Psoas muscle (tissue), 8 donors: ENCODE data around the gene LPP. TPM values are rescaled to one million over a fixed set of nuclear protein-coding genes. Genes with fewer than 3 reads are reported as not detected.
"Not testable (repeated sequence)": the region's sequence is repeated elsewhere in the genome, so short reads cannot be mapped to it uniquely, and the experiment has no call there.

Experiments used
- ATAC-seq, 4 donors: fragments of 200-7000 bp; cut with Tn5 transposase; one replicate each; pipeline ENCODE4 v1.9.1; 2020; ENCODE audit warnings: moderate library complexity in 3 of 4, mild to moderate bottlenecking in 2 of 4
- DNase-seq, 2 donors: peaks; one replicate each; pipeline ENCODE4 v3.0.0-alpha.2; 2020
- H3K27ac ChIP-seq: fragments of 200-600 bp; one replicate; pipeline ENCODE4 v1.8.0; 2022
- H3K27me3 ChIP-seq, 3 donors: fragments of 200-600 bp in 1 of 3; one replicate each; pipeline versions ENCODE4 v1.6.1 to v1.8.0; 2013 to 2022; ENCODE audit warnings: low read length in 2 of 3, mild to moderate bottlenecking in 2 of 3, moderate library complexity in 1 of 3; ENCODE audit not compliant: insufficient read depth in 3 of 3
- H3K36me3 ChIP-seq, 2 donors: fragments of 200-600 bp in 1 of 2; one replicate each; pipeline versions ENCODE4 v1.6.1 to v1.8.0; 2013 to 2022; ENCODE audit warnings: low read depth in 1 of 2, mild to moderate bottlenecking in 1 of 2, moderate library complexity in 1 of 2; ENCODE audit not compliant: insufficient read depth in 1 of 2
- H3K4me1 ChIP-seq: fragments of 200-600 bp; one replicate; pipeline ENCODE4 v1.8.0; 2022
- H3K4me3 ChIP-seq: fragments of 200-600 bp; one replicate; pipeline ENCODE4 v1.8.0; 2022; ENCODE audit warnings: mild to moderate bottlenecking
- H3K9me3 ChIP-seq: fragments of 200-600 bp; one replicate; pipeline ENCODE4 v1.8.0; 2022
- CTCF ChIP-seq: fragments of 200-600 bp; IDR thresholded peaks from one replicate; pipeline ENCODE4 v1.8.0; 2022; ENCODE audit warnings: antibody characterized with exemption
- WGBS, 3 donors: extraction: QIAGEN DNeasy Blood & Tissue Kit; methylation state at CpG; one replicate each; pipeline versions ENCODE4 v1.1.6 to v1.1.7; 2013; 5-methylcytosine and 5-hydroxymethylcytosine counted together
- intact Hi-C, 2 donors: fragments of 100-400 bp; cut with DNase I; formaldehyde crosslinking; loops; one replicate each; pipeline versions ENCODE4 v1.11.0 to v1.14.2; 2022
- polyA plus RNA-seq, 3 donors: library from polyadenylated mRNA; stranded (reverse); fragments of 200-250 nt; gene quantifications; one replicate each; pipeline ENCODE4 v1.2.3, GENCODE V29; 2013
- total RNA-seq, 4 donors: library from RNA; stranded (reverse); fragmentation: NEBNext Ultra II Directional in 2 of 4; extraction: Animal tissue kit (Norgen Biotek cat#: 25700) in 2 of 4; gene quantifications; one replicate each; pipeline versions ENCODE4 v1.2.1 to v1.2.4, GENCODE V29; 2021 to 2023
- donor health status: healthy with polysubstance abuse.
- donor health status: DM: no; HTN: no; CAD: no; lungs with moderate emphysema.
- donor health status: Bipolar disorder and iron deficiency.
- donor health status: healthy.
- donor health status: DM: yes; HTN: yes; CAD: no.
- donor health status: DM: no; HTN: no; CAD: no.
- donor health status: DM: no; HTN: no; CAD: no.
- donor health status: DM: yes; HTN: yes; CAD: no.

LPP gene
- total and polyA plus RNA-seq, 7 donors = 2.6 to 80.3 (median 42.8) TPM

DNA sequence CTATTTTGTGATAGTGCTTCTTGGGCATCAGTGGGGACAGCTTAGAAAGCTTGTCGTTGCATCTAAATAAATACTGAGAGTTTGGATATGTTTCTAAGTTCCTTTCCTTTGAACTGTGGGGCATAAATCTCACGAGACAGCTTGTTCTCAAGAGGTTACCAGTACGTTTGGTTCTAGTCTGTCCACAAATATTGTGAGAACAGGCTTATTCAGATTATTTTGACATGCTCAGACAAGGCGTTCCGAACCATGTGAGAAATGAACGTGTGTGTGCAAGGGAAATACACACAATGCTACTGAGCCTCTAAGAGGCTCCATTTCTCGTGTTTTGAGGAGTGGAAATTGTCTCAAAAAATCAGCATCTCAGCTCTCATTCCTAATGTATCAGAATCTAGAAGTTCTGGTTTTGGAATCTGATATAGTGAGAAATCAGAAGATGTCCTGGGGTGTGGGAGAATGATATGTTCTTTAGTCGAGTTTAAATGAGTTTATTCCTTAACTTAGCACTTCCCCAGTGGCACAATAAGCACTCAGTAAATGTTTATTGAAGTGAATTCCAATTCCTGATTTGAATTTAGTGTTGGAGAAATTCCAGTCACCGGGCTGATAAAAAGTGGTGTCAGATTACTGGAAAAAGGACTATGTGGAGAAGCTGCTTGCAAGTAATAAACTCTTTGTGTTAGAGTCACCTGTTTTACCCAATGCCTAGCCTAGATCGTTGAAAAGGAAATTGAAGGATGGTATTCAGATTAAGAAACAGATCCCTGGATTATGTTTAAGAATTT is 481.5 kb downstream of the LPP start:
- no peaks in the 10 kb centered on the region for H3K36me3 ChIP-seq
- no peak for ATAC-seq
- no peaks in the 10 kb centered on the region for H3K9me3 ChIP-seq
- DNase-seq = no peak
- H3K27ac ChIP-seq = no peak overlapping the region
- 42 to 70% (median 57%) methylated on average over 10 of the region's 10 CpGs for WGBS, 3 donors
- TF ChIP-seq CTCF = no peak
- intact Hi-C loops = no loop called here
- peaks cover 11% of the 10 kb centered on the region for H3K4me1 ChIP-seq
- H3K4me3 ChIP-seq = no peak overlapping the region
- no peaks in the 10 kb centered on the region for H3K27me3 ChIP-seq

- DNase-seq = peak in 1 of 2 donors; percentile 46
- intact Hi-C loops, H3K4me3 ChIP-seq, H3K27me3 ChIP-seq, ATAC-seq, H3K27ac ChIP-seq, H3K36me3 ChIP-seq, H3K9me3 ChIP-seq: not testable (repeated sequence)
- WGBS, 3 donors = 93 to 95% (median 95%) methylated on average over 13 of the region's 13 CpGs
- H3K4me1 ChIP-seq = peaks cover 12% of the 10 kb centered on the region
Measured at GRCh38 chr3:188636292-188636691, 482.3 kb downstream of the LPP start.

DNA sequence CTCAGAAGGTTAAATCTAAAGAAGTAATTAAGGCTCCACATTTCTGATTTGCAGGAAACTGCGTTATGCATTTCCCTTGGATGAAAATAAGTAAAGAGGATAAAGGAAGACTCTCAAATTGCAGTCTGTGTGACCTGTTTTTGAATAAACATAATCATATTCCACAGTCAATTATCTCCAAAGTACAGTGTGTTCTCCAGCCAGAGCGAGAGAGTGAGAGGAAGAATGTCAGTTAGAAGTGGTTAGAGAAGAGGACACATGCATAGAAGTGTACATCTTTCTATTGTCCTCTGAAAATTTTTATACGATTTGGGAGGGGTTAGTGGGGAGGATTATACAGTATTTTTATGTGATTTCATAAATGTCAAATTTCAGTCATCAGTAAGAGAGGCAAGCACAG is 487.1 kb downstream of the LPP start:
- H3K27ac ChIP-seq = no peak overlapping the region
- no peak for TF ChIP-seq CTCF
- intact Hi-C loops = no loop called here
- no peak overlapping the region for H3K4me3 ChIP-seq
- WGBS, 3 donors = 40 to 74% (median 41%) methylated on average over 3 of the region's 3 CpGs
- no peaks in the 10 kb centered on the region for H3K27me3 ChIP-seq
- ATAC-seq (peak in 1 of 4 donors; percentile 37), DNase-seq (no peak)
- no peaks in the 10 kb centered on the region for H3K9me3 ChIP-seq
- H3K4me1 ChIP-seq = peaks cover 12% of the 10 kb centered on the region
- no peaks in the 10 kb centered on the region for H3K36me3 ChIP-seq

DNA sequence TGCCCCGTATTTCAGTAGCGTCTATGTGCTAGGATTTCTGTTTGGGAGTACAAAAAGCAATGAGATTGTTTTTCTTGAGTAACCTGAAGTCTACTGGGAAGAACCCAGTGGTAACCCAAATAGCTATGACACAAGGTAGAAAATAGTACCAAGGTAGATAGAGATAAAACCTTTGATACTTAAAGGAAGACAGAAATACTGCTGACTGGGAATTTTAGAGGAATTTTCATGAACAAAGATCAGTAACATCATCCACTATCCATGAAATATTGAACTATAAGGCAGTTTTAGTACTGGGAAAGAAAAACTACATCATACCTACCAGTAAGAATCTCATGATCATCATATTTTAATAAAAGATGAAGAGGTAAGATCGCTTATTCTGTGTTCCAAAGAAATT is 489.8 kb downstream of the LPP start:
- Histone ChIP-seq H3K4me3 (no peak overlapping the region), H3K27ac (no peak overlapping the region), H3K9me3 (no peaks in the 10 kb centered on the region), H3K4me1 (peaks cover 12% of the 10 kb centered on the region), H3K36me3 (no peaks in the 10 kb centered on the region), H3K27me3 (no peaks in the 10 kb centered on the region)
- DNase-seq (no peak), ATAC-seq (no peak)
- intact Hi-C loops = no loop called here
- 96 to 100% (median 97%) methylated on average over 3 of the region's 3 CpGs for WGBS, 3 donors
- TF ChIP-seq CTCF = no peak

- intact Hi-C loops = no loop called here
- no peaks in the 10 kb centered on the region for H3K9me3 ChIP-seq
- WGBS, 3 donors = 0% methylated on average over 1 of the region's 1 CpG
- H3K4me1 ChIP-seq = peaks cover 8% of the 10 kb centered on the region
- ATAC-seq (peak in 1 of 4 donors; percentile 37), DNase-seq (no peak)
- H3K4me3 ChIP-seq = no peak overlapping the region
- no peak for TF ChIP-seq CTCF
- no peaks in the 10 kb centered on the region for H3K27me3 ChIP-seq
- no peaks in the 10 kb centered on the region for H3K36me3 ChIP-seq
- H3K27ac ChIP-seq = no peak overlapping the region
Measured at GRCh38 chr3:188646592-188646991, 492.6 kb downstream of the LPP start.
